ENCODE measurements around the gene GJA3.

DNA sequence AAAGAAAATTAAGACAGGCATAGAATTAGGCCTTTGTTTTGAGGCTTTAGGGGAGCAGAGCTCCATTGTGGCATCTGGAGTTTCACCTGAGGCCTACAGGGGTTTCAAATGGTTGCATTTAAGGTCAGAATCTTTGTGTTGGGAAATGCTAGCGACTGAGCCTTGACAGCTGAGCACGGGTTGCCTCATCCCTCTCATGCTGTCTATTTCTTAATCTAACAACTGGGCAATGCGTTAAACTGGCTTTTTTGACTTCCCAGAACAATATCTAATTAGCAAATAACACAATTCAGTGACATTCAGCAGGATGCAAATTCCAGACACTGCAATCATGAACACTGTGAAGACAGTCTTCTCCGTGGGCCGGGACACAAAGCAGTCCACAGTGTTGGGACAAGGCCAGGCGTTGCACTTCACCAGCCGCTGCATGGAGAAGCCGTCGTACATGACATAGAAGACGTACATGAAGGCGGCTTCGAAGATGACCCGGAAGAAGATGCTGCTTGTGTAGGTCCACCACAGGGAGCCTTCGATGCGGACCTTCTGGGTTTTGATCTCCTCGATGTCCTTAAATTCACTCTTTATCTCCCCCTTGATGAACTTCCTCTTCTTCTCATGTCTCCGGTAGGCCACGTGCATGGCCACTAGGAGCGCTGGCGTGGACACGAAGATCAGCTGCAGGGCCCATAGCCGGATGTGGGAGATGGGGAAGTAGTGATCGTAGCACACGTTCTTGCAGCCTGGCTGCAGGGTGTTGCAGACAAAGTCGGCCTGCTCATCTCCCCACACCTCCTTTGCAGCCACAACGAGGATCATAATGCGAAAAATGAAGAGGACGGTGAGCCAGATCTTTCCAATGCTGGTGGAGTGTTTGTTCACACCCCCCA is 28.1 kb upstream of the GJA3 start:
- TF ChIP-seq, protein P1, sequence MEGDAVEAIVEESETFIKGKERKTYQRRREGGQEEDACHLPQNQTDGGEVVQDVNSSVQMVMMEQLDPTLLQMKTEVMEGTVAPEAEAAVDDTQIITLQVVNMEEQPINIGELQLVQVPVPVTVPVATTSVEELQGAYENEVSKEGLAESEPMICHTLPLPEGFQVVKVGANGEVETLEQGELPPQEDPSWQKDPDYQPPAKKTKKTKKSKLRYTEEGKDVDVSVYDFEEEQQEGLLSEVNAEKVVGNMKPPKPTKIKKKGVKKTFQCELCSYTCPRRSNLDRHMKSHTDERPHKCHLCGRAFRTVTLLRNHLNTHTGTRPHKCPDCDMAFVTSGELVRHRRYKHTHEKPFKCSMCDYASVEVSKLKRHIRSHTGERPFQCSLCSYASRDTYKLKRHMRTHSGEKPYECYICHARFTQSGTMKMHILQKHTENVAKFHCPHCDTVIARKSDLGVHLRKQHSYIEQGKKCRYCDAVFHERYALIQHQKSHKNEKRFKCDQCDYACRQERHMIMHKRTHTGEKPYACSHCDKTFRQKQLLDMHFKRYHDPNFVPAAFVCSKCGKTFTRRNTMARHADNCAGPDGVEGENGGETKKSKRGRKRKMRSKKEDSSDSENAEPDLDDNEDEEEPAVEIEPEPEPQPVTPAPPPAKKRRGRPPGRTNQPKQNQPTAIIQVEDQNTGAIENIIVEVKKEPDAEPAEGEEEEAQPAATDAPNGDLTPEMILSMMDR (IDR thresholded peaks at IDR 0.05) = peak in 3 of 5 experiments; percentile 13 to 39 (median 29)
- no peak for TF ChIP-seq POLR2A (IDR thresholded peaks at IDR 0.05)

All from transverse colon (tissue), 3 donors.